Measurements from ENCODE around the gene TSFM. TPM values are rescaled to one million over a fixed set of nuclear protein-coding genes. Genes with fewer than 3 reads are reported as not detected.

The TSFM gene
- polyA plus RNA-seq, 3 donors: 4.5 to 22.6 (median 21.8) TPM

GRCh38 chr12:57740656-57741412 is 41.8 kb upstream of the TSFM start:
- Histone ChIP-seq H3K36me3 (replicated peaks in 1 of 2; ENCODE audit: control insufficient read depth in 1 of 2, insufficient read depth in 2 of 2, low read length in 2 of 2) (peaks cover 0 to 8% of the 10 kb centered on the region in 2 donors), H3K9me3 (replicated peaks in 1 of 2; ENCODE audit: control insufficient read depth in 1 of 2, insufficient read depth in 1 of 2, low read length in 2 of 2) (no peaks in the 10 kb centered on the region), H3K4me1 (ENCODE audit: control insufficient read depth in 1 of 2, insufficient read depth in 2 of 2, low read length in 2 of 2) (peaks cover 39 to 46% of the 10 kb centered on the region in 2 donors), H3K4me3 (replicated peaks in 1 of 3; ENCODE audit: low read depth in 2 of 3, low read length in 3 of 3) (peak overlapping the region in 1 of 3 experiments; percentile 70), H3K27ac (ENCODE audit: low read depth in 1 of 2, low read length in 2 of 2) (peak overlapping the region in 1 of 2 donors; percentile 78), H3K79me2 (ENCODE audit: insufficient read depth, low read length) (peaks cover 26% of the 10 kb centered on the region), H3K4me2 (replicated peaks; ENCODE audit: extremely low read depth, low read length, poor library complexity, severe bottlenecking) (peak overlapping the region; percentile 73), H3K27me3 (ENCODE audit: control insufficient read depth in 2 of 2, insufficient read depth in 2 of 2, low read length in 2 of 2) (no peaks in the 10 kb centered on the region), H2AFZ (ENCODE audit: insufficient read depth, low read depth, low read length, poor library complexity, severe bottlenecking) (peak overlapping the region; percentile 78), H4K20me1 (ENCODE audit: insufficient read depth, low read length) (no peaks in the 10 kb centered on the region), H3K9ac (ENCODE audit: insufficient read depth, low read length, poor library complexity, severe bottlenecking) (no peak overlapping the region)
- H3K4me3 Mint-ChIP-seq: peak overlapping the region; percentile 83 to 93
- intact Hi-C loops (cut with micrococcal nuclease): loop anchor here in 1 of 2 donors (5.0 to 10.0 kb wide), 2 partner anchors 49 to 194 kb away; partner anchors contain the start of gene OS9
- TF ChIP-seq CTCF (IDR thresholded peaks at IDR 0.05): no peak
- H3K27me3 Mint-ChIP-seq (ENCODE audit: low read depth in 3 of 3): peaks cover 0 to 1% (median 0%) of the 10 kb centered on the region in 3 donors
- peak overlapping the region; percentile 10 to 96 (median 88) for H3K27ac Mint-ChIP-seq
- H3K36me3 Mint-ChIP-seq: peaks cover 6 to 13% of the 10 kb centered on the region in 2 donors
- 0% methylated on average over 3 of the region's 5 CpGs for WGBS (ENCODE audit: insufficient coverage)
- peak; percentile 23 to 66 (median 53) for DNase-seq
- H3K4me1 Mint-ChIP-seq: peaks cover 48% of the 10 kb centered on the region
- no peaks in the 10 kb centered on the region for H3K9me3 Mint-ChIP-seq

DNA sequence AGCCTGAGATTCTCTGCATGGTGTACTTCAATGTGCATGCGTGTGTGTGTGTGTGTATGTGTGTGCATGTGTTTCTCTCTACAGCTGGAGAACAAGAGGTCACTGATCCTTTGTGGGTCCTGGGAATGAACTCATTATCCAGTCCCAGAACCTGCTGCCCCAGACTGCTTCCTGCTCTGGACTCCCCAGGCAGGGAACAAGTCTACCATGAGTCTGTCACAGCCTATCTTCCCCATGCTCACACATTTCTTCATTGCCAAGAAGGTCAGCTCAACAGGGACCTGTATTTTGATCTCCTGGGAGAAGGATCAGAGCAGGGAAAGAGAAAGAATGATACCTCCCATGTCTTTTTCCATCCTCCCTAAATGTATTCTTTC is 41.2 kb upstream of the TSFM start:
- Mint-ChIP-seq H3K27ac (peak overlapping the region; percentile 78 to 96 (median 88)), H3K9me3 (no peaks in the 10 kb centered on the region), H3K4me1 (peaks cover 53% of the 10 kb centered on the region), H3K4me3 (peak overlapping the region; percentile 83 to 93), H3K36me3 (peaks cover 8 to 13% of the 10 kb centered on the region in 2 donors), H3K27me3 (ENCODE audit: low read depth in 3 of 3) (peaks cover 0 to 1% (median 0%) of the 10 kb centered on the region in 3 donors)
- WGBS (ENCODE audit: insufficient coverage): 0% methylated on average over 1 of the region's 1 CpG
- intact Hi-C loops (cut with micrococcal nuclease): loop anchor here in 1 of 2 donors (5.0 to 10.0 kb wide), 2 partner anchors 49 to 193 kb away; partner anchors contain the start of gene OS9
- Histone ChIP-seq H3K27ac (ENCODE audit: low read depth in 1 of 2, low read length in 2 of 2) (peak overlapping the region in 1 of 2 donors; percentile 78), H3K4me3 (replicated peaks in 1 of 3; ENCODE audit: low read depth in 2 of 3, low read length in 3 of 3) (peak overlapping the region; percentile 40 to 70 (median 52)), H3K9me3 (replicated peaks in 1 of 2; ENCODE audit: control insufficient read depth in 1 of 2, insufficient read depth in 1 of 2, low read length in 2 of 2) (no peaks in the 10 kb centered on the region), H3K9ac (ENCODE audit: insufficient read depth, low read length, poor library complexity, severe bottlenecking) (peak overlapping the region; percentile 37), H3K4me1 (ENCODE audit: control insufficient read depth in 1 of 2, insufficient read depth in 2 of 2, low read length in 2 of 2) (peaks cover 40 to 47% of the 10 kb centered on the region in 2 donors), H3K36me3 (replicated peaks in 1 of 2; ENCODE audit: control insufficient read depth in 1 of 2, insufficient read depth in 2 of 2, low read length in 2 of 2) (peaks cover 0 to 9% of the 10 kb centered on the region in 2 donors), H3K4me2 (replicated peaks; ENCODE audit: extremely low read depth, low read length, poor library complexity, severe bottlenecking) (peak overlapping the region; percentile 73), H4K20me1 (ENCODE audit: insufficient read depth, low read length) (no peaks in the 10 kb centered on the region), H2AFZ (ENCODE audit: insufficient read depth, low read depth, low read length, poor library complexity, severe bottlenecking) (peak overlapping the region; percentile 78), H3K27me3 (ENCODE audit: control insufficient read depth in 2 of 2, insufficient read depth in 2 of 2, low read length in 2 of 2) (no peaks in the 10 kb centered on the region), H3K79me2 (ENCODE audit: insufficient read depth, low read length) (peaks cover 26% of the 10 kb centered on the region)
- no peak for TF ChIP-seq CTCF (IDR thresholded peaks at IDR 0.05)
- DNase-seq: no peak

Measured in CD14-positive monocyte (primary cell).